ENCODE measurements around the gene FAM229A.

FAM229A gene

GRCh38 chr1:32327204-32327603 lies 35.1 kb downstream of the FAM229A start:
- DNase-seq, result no peak

- no peak for DNase-seq
These were observed 40.5 kb downstream of the FAM229A start for GRCh38 chr1:32321712-32322291.

GRCh38 chr1:32318127-32318869 lies 44.0 kb downstream of the FAM229A start:
- DNase-seq, result no peak

DNA sequence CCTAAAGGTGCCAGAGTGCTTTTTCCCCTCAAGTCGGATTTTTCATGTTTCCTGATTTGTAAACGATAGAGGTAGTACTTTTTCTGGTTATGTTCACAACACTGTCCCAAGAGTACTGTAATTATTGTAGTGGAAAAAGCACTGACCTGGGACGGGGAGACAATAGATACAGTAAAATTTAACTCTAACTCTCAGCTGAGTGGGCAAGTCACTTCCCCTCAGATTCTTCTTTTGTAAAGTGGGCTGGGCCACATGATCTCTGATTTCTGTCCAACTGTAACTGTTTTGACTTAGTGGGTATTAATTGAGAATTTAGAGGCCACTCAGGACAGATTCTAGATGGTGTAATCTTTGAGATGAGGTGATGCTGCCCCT lies 45.4 kb downstream of the FAM229A start:
- DNase-seq, result no peak

DNA sequence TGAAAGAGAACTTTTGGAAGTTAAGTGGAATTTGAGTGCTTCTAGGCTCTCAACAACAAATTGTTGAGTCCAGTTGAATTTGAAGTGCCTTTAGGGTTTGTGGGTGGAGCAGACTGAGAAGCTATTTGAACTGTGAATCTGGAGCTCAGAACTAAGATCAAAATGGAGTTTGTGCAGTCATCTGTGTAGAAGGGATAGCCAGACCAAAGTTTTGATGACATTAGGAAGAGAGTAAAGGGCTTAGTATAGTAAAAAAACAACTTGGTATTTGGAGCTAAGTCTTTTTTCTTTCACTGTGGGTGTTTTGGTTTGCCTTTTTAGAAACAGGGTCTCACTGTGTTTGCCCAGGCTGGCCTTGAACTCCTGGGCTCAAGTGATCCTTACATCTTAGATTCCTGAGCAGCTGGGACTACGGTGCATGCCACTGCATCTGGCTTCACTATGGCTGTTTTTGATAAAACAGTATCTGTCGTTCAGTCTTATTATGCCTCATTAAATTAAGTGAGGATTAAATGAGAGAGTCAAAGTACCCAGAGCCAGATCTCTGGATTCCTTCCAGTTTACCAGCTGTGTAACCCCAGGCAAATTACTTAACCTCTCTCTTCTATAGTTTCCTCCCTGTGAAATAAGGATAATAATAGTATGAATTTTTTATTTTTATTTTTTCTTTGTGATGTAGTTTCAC lies 50.4 kb downstream of the FAM229A start:
- DNase-seq, result no peak

All from activated CD8-positive, alpha-beta memory T cell treated with anti-CD3 and anti-CD28 coated beads for 24 hours (primary cell).